Astrocyte (in vitro differentiated cells and primary cell): ENCODE measurements around the gene C1QTNF5. TPM values are rescaled to one million over a fixed set of nuclear protein-coding genes. Genes with fewer than 3 reads are reported as not detected.

Experiments
- DNase-seq: peaks from one replicate; pipeline ENCODE4 v3.0.0-alpha.2; 2010; ENCODE audit warnings: low read depth
- FAIRE-seq: peaks from 2 replicates; lab custom pipeline; 2011; peaks lifted over from hg19 to GRCh38; lab: Jason Lieb, UNC
- H2AFZ ChIP-seq: 2 replicates; pipeline ENCODE4 v1.6.0; 2012; ENCODE audit warnings: low read depth, low read length, inconsistent platforms
- H3K27ac ChIP-seq: 2 replicates; pipeline ENCODE4 v1.5.1; 2011; ENCODE audit warnings: low read depth, low read length, inconsistent platforms
- H3K27me3 ChIP-seq: 2 replicates; pipeline ENCODE4 v1.6.0; 2011; ENCODE audit warnings: low read length, inconsistent platforms; ENCODE audit not compliant: insufficient read depth
- H3K36me3 ChIP-seq: 2 replicates; pipeline ENCODE4 v1.5.1; 2011; ENCODE audit warnings: low read length, inconsistent platforms; ENCODE audit not compliant: insufficient read depth
- H3K4me1 ChIP-seq: 2 replicates; pipeline ENCODE4 v1.5.1; 2011; ENCODE audit warnings: low read length, inconsistent platforms; ENCODE audit not compliant: insufficient read depth
- H3K4me2 ChIP-seq: 2 replicates; pipeline ENCODE4 v1.6.0; 2012; ENCODE audit warnings: low read length, inconsistent platforms
- H3K4me3 ChIP-seq: 2 replicates; pipeline ENCODE4 v1.5.1; 2011; ENCODE audit warnings: low read depth, mild to moderate bottlenecking, low read length, inconsistent platforms; ENCODE audit not compliant: insufficient read depth
- H3K79me2 ChIP-seq: 2 replicates; pipeline ENCODE4 v1.6.0; 2012; ENCODE audit warnings: mild to moderate bottlenecking, low read length, inconsistent platforms; ENCODE audit not compliant: insufficient read depth
- H3K9ac ChIP-seq: 2 replicates; pipeline ENCODE4 v1.6.0; 2012; ENCODE audit warnings: mild to moderate bottlenecking, low read length, inconsistent platforms
- H3K9me3 ChIP-seq: 2 replicates; pipeline ENCODE4 v1.5.1; 2012; ENCODE audit warnings: low read depth, mild to moderate bottlenecking, low read length, inconsistent platforms; ENCODE audit not compliant: insufficient read depth
- H4K20me1 ChIP-seq: 2 replicates; pipeline ENCODE4 v1.6.0; 2012; ENCODE audit warnings: low read length, inconsistent platforms; ENCODE audit not compliant: insufficient read depth
- H3K27ac Mint-ChIP-seq: one replicate; pipeline ENCODE4 v1.8.0; 2021; ENCODE audit warnings: mild to moderate bottlenecking, mixed read lengths; ENCODE audit not compliant: unreplicated experiment
- H3K27me3 Mint-ChIP-seq: one replicate; pipeline ENCODE4 v1.8.0; 2021; ENCODE audit warnings: low read depth, mixed read lengths; ENCODE audit not compliant: unreplicated experiment
- H3K36me3 Mint-ChIP-seq: one replicate; pipeline ENCODE4 v1.8.0; 2021; ENCODE audit warnings: low read depth, mixed read lengths; ENCODE audit not compliant: unreplicated experiment
- H3K4me1 Mint-ChIP-seq: one replicate; pipeline ENCODE4 v1.8.0; 2021; ENCODE audit warnings: low read depth, mixed read lengths; ENCODE audit not compliant: unreplicated experiment
- H3K4me3 Mint-ChIP-seq: one replicate; pipeline ENCODE4 v1.8.0; 2021; ENCODE audit warnings: mild to moderate bottlenecking, moderate library complexity, mixed read lengths; ENCODE audit not compliant: unreplicated experiment
- H3K9me3 Mint-ChIP-seq: one replicate; pipeline ENCODE4 v1.8.0; 2021; ENCODE audit warnings: mild to moderate bottlenecking, mixed read lengths; ENCODE audit not compliant: unreplicated experiment
- EZH2 ChIP-seq: IDR thresholded peaks from 2 replicates; pipeline ENCODE4 v1.6.1; 2012; ENCODE audit warnings: mild to moderate bottlenecking, low read length, inconsistent platforms; ENCODE audit not compliant: insufficient read depth
- total RNA-seq: library from RNA; stranded (reverse); gene quantifications from 2 replicates; pipeline ENCODE4 v1.2.1, GENCODE V29; 2021
- TF ChIP-seq, protein P1 (sequence below): IDR thresholded peaks from 2 replicates; pipeline ENCODE4 v1.5.1; 2011; ENCODE audit warnings: low read depth, mild to moderate bottlenecking, inconsistent platforms, low read length, moderate library complexity; ENCODE audit not compliant: insufficient read depth

C1QTNF5 gene
- total RNA-seq, 1 donor from 2014 or later = 6.3 TPM

DNA sequence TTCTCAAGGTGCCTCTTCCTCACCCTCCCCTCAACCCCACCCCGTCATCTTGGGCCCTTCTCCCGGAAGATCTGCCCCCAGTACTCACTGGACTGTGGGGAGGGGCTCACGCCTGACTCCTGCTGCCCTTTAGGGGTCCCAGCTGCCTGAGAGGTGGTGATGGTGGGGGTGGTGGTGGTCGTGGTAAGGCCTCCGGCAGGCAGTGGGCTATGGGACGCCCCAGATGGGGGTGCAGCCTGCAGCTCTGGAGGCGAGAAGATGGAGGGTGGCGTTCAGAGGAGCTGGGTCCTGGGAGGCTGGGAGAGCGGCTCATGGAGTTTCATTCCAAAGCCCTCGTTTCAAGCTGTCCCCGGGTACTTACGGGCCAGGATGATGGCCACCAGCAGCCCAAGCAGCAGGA, 5.0 kb upstream of the C1QTNF5 start:
- H3K27me3 Mint-ChIP-seq = peaks cover 67% of the 10 kb centered on the region
- no peak overlapping the region for H2AFZ ChIP-seq
- H3K9me3 ChIP-seq = no peaks in the 10 kb centered on the region
- H3K4me1 ChIP-seq = peaks cover 3% of the 10 kb centered on the region
- no peak overlapping the region for H3K27ac ChIP-seq
- H3K4me2 ChIP-seq = no peak overlapping the region
- H3K27ac Mint-ChIP-seq = no peak overlapping the region
- DNase-seq = no peak
- peaks cover 2% of the 10 kb centered on the region for H3K9me3 Mint-ChIP-seq
- H4K20me1 ChIP-seq = no peaks in the 10 kb centered on the region
- FAIRE-seq = no peak
- H3K4me1 Mint-ChIP-seq = no peaks in the 10 kb centered on the region
- H3K9ac ChIP-seq = no peak overlapping the region
- H3K4me3 ChIP-seq = no peak overlapping the region
- peaks cover 21% of the 10 kb centered on the region for H3K27me3 ChIP-seq
- no peaks in the 10 kb centered on the region for H3K79me2 ChIP-seq
- TF ChIP-seq EZH2 = no peak
- TF ChIP-seq, protein P1, sequence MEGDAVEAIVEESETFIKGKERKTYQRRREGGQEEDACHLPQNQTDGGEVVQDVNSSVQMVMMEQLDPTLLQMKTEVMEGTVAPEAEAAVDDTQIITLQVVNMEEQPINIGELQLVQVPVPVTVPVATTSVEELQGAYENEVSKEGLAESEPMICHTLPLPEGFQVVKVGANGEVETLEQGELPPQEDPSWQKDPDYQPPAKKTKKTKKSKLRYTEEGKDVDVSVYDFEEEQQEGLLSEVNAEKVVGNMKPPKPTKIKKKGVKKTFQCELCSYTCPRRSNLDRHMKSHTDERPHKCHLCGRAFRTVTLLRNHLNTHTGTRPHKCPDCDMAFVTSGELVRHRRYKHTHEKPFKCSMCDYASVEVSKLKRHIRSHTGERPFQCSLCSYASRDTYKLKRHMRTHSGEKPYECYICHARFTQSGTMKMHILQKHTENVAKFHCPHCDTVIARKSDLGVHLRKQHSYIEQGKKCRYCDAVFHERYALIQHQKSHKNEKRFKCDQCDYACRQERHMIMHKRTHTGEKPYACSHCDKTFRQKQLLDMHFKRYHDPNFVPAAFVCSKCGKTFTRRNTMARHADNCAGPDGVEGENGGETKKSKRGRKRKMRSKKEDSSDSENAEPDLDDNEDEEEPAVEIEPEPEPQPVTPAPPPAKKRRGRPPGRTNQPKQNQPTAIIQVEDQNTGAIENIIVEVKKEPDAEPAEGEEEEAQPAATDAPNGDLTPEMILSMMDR = no peak
- no peaks in the 10 kb centered on the region for H3K36me3 ChIP-seq
- H3K36me3 Mint-ChIP-seq = peaks cover 2% of the 10 kb centered on the region
- H3K4me3 Mint-ChIP-seq = no peak overlapping the region

DNA sequence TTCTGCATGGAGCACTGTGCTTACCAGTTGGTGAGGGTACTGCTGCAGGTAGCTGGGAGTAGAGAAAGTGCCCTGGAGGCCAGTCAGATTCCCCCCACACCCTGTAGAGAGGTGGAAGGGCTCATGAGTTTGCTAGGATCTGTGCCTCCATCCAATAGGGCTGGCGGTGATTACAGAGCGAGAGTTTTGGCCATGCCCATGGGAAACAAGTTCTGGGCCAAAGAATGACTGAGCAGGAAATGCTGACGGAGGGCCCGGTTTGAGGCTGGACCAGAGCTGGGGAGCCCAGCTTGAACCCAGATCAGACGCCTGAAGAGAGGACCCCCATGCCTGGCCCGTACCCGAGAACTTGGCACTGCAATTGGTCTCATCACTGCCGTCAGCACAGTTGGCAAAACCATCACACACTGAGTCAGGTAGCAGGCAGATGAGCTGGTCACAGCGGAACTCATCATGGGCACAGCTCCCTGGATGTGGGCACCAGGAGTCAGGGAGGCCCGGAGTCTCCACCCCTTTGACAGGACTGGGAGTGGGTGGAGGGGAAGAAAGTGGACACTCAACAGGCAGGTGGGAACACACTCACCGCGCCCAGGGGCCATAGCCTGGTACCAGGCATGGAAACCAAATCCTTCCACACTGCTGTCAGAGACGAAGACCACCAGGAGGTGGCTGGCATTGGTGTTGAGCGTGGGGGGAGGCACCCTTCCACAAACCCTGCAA, 3.8 kb upstream of the C1QTNF5 start:
- Histone ChIP-seq H3K4me2 (no peak overlapping the region), H3K36me3 (no peaks in the 10 kb centered on the region), H3K79me2 (no peaks in the 10 kb centered on the region), H3K27ac (no peak overlapping the region), H3K27me3 (peaks cover 17% of the 10 kb centered on the region), H3K4me3 (no peak overlapping the region), H2AFZ (no peak overlapping the region), H3K9ac (no peak overlapping the region), H4K20me1 (no peaks in the 10 kb centered on the region), H3K4me1 (peaks cover 9% of the 10 kb centered on the region), H3K9me3 (no peaks in the 10 kb centered on the region)
- H3K27me3 Mint-ChIP-seq = peaks cover 61% of the 10 kb centered on the region
- TF ChIP-seq, protein P1 = no peak
- no peak for TF ChIP-seq EZH2
- DNase-seq (no peak), FAIRE-seq (no peak)
- H3K36me3 Mint-ChIP-seq = peaks cover 2% of the 10 kb centered on the region
- H3K9me3 Mint-ChIP-seq = peaks cover 2% of the 10 kb centered on the region
- no peak overlapping the region for H3K4me3 Mint-ChIP-seq
- H3K4me1 Mint-ChIP-seq = no peaks in the 10 kb centered on the region
- no peak overlapping the region for H3K27ac Mint-ChIP-seq

DNA sequence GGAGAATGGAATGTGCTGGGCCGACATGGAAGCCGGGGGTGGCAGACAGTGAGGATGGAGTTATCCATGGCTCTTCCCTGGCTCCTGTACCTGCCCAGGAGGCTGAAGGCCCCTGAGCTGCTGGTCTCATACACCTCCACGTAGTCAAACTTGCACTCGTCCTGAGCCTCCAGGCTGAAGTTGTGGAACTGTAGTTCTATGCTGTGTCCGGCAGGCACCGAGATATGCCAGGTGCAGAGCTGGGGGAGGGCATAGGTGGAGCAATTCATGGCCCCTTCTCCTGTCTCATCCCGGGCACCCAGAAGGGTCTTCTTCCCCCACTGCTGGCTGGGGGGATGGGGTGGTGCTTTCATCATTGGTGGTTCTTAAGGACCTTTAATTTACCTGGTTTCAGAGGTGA, 3.0 kb upstream of the C1QTNF5 start:
- no peak for FAIRE-seq
- H3K36me3 Mint-ChIP-seq = peaks cover 2% of the 10 kb centered on the region
- Histone ChIP-seq H3K4me3 (no peak overlapping the region), H2AFZ (no peak overlapping the region), H3K9me3 (no peaks in the 10 kb centered on the region), H3K4me2 (no peak overlapping the region), H3K27ac (no peak overlapping the region), H3K79me2 (no peaks in the 10 kb centered on the region), H3K36me3 (no peaks in the 10 kb centered on the region), H3K4me1 (peaks cover 16% of the 10 kb centered on the region), H3K9ac (no peak overlapping the region), H4K20me1 (peaks cover 5% of the 10 kb centered on the region), H3K27me3 (peaks cover 17% of the 10 kb centered on the region)
- H3K9me3 Mint-ChIP-seq = peaks cover 2% of the 10 kb centered on the region
- H3K27me3 Mint-ChIP-seq = peaks cover 61% of the 10 kb centered on the region
- peaks cover 3% of the 10 kb centered on the region for H3K4me1 Mint-ChIP-seq
- no peak overlapping the region for H3K4me3 Mint-ChIP-seq
- no peak overlapping the region for H3K27ac Mint-ChIP-seq
- no peak for DNase-seq
- TF ChIP-seq, protein P1 = no peak
- no peak for TF ChIP-seq EZH2
